HepG2 (cell line): ENCODE data around the gene RNPEPL1. TPM values are rescaled to one million over a fixed set of nuclear protein-coding genes. Genes with fewer than 3 reads are reported as not detected.

Experiments
- CEBPB ChIP-seq: IDR thresholded peaks from 2 replicates; pipeline ENCODE4 v1.6.1; 2011; ENCODE audit warnings: low read depth, low read length, improper control_type of control experiment, borderline replicate concordance
- GRHL1 ChIP-seq: sonication (generic); formaldehyde crosslinking; conservative IDR thresholded peaks from 2 replicates; pipeline ENCODE4 v1.8.0; 2022; ENCODE audit warnings: missing genetic modification reagents
- HES4 ChIP-seq: sonication (generic); formaldehyde crosslinking; IDR thresholded peaks from 2 replicates; pipeline ENCODE4 v1.9.0; 2021; ENCODE audit warnings: mild to moderate bottlenecking, missing genetic modification reagents, borderline replicate concordance
- KLF6 ChIP-seq: IDR thresholded peaks from 2 replicates; pipeline ENCODE4 v1.8.0; 2016; ENCODE audit warnings: missing biosample characterization, missing genetic modification reagents
- MEIS2 ChIP-seq: sonication (generic); formaldehyde crosslinking; IDR thresholded peaks from 2 replicates; pipeline ENCODE4 v1.9.0; 2021; ENCODE audit warnings: mild to moderate bottlenecking, missing genetic modification reagents
- NR3C1 ChIP-seq: sonication (generic); formaldehyde crosslinking; IDR thresholded peaks from 2 replicates; pipeline ENCODE4 v1.4.0; 2020; ENCODE audit warnings: missing genetic modification reagents
- PCBP1 ChIP-seq: fragments of 200-400 bp; formaldehyde crosslinking; IDR thresholded peaks from 2 replicates; pipeline ENCODE4 v1.6.1; 2017; ENCODE audit warnings: mild to moderate bottlenecking, low read depth, low read length, borderline replicate concordance
- TARDBP ChIP-seq: sonication (generic); formaldehyde crosslinking; IDR thresholded peaks from 2 replicates; pipeline ENCODE4 v1.8.0; 2022; ENCODE audit warnings: mild to moderate bottlenecking, missing genetic modification reagents
- ZBTB14 ChIP-seq: sonication (generic); formaldehyde crosslinking; IDR thresholded peaks from 2 replicates; pipeline ENCODE4 v1.4.0; 2020; ENCODE audit warnings: missing genetic modification reagents
- ZNF180 ChIP-seq: sonication (generic); formaldehyde crosslinking; IDR thresholded peaks from 2 replicates; pipeline ENCODE4 v1.4.0; 2020; ENCODE audit warnings: low read depth, missing genetic modification reagents, borderline replicate concordance
- ZNF383 ChIP-seq: sonication (generic); formaldehyde crosslinking; IDR thresholded peaks from 2 replicates; pipeline ENCODE4 v1.4.0; 2020; ENCODE audit warnings: missing genetic modification reagents, mild to moderate bottlenecking, borderline replicate concordance
- ZNF512 ChIP-seq: sonication (generic); formaldehyde crosslinking; IDR thresholded peaks from 2 replicates; pipeline ENCODE4 v1.4.0; 2020; ENCODE audit warnings: mild to moderate bottlenecking, missing genetic modification reagents
- ZNF574 ChIP-seq: sonication (generic); formaldehyde crosslinking; IDR thresholded peaks from 2 replicates; pipeline ENCODE4 v1.4.0; 2020; ENCODE audit warnings: missing genetic modification reagents
- ZNF615 ChIP-seq: sonication (generic); formaldehyde crosslinking; IDR thresholded peaks from 2 replicates; pipeline ENCODE4 v1.5.0; 2020; ENCODE audit warnings: mild to moderate bottlenecking, missing genetic modification reagents, borderline replicate concordance
- ZNF652 ChIP-seq: IDR thresholded peaks from 2 replicates; pipeline ENCODE4 v1.6.1; 2016; ENCODE audit warnings: low read depth, borderline replicate concordance
- ZNF687 ChIP-seq: sonication (generic); formaldehyde crosslinking; IDR thresholded peaks from 2 replicates; pipeline ENCODE4 v1.5.1; 2020; ENCODE audit warnings: mild to moderate bottlenecking, missing genetic modification reagents, moderate library complexity
- ZNF788 ChIP-seq: sonication (generic); formaldehyde crosslinking; IDR thresholded peaks from 2 replicates; pipeline ENCODE4 v1.5.0; 2020; ENCODE audit warnings: mild to moderate bottlenecking, missing genetic modification reagents, borderline replicate concordance
- polyA plus RNA-seq, 8 experiments: library from polyadenylated mRNA; depleted of rRNA in 3 of 8; stranded (reverse) in 7 of 8; unstranded in 1 of 8; fragments of >200 nt; fragmentation: Illumina TruSeq in 4 of 8; extraction: Trizol in 4 of 8; gene quantifications; 2 replicates each; pipeline versions ENCODE4 v1.2.1 to v1.2.3, GENCODE V29; 2011 to 2016; ENCODE audit warnings: low read depth in 4 of 8, missing spikeins in 1 of 8, mixed read lengths in 1 of 8; ENCODE audit not compliant: insufficient read depth in 1 of 8
- total RNA-seq, 5 experiments: library from RNA; depleted of rRNA; stranded (reverse); fragments of >200 nt; fragmentation: Illumina TruSeq; extraction: Trizol; gene quantifications; 2 replicates each; pipeline ENCODE4 v1.2.3, GENCODE V29; 2016; ENCODE audit warnings: low read depth in 1 of 5

Gene RNPEPL1
- total and polyA plus RNA-seq, 2 of the 13 experiments (the other 11 are each of a cell fraction or from before 2014, with no cell fraction given): 13.0 to 18.0 TPM

- TF ChIP-seq ZNF687 (CRISPR knock-in tag): peak; percentile 100
- no peak for TF ChIP-seq ZNF383
- no peak for TF ChIP-seq ZNF512 (CRISPR knock-in tag)
- TF ChIP-seq PCBP1: no peak
- TF ChIP-seq ZNF180 (CRISPR knock-in tag): no peak
- TF ChIP-seq NR3C1 (CRISPR knock-in tag): no peak
- no peak for TF ChIP-seq ZBTB14 (CRISPR knock-in tag)
- TF ChIP-seq ZNF652: no peak
- no peak for TF ChIP-seq ZNF615
- peak; percentile 76 for TF ChIP-seq MEIS2 (CRISPR knock-in tag)
- TF ChIP-seq TARDBP (CRISPR knock-in tag): peak; percentile 94
- TF ChIP-seq GRHL1 (CRISPR knock-in tag): no peak
- no peak for TF ChIP-seq CEBPB
- peak; percentile 82; the same call in 1 of the 2 replicates for TF ChIP-seq ZNF788 (CRISPR knock-in tag)
- TF ChIP-seq ZNF574 (CRISPR knock-in tag): peak; percentile 81
- TF ChIP-seq KLF6: peak; percentile 74; the same call in 1 of the 2 replicates
- TF ChIP-seq HES4 (CRISPR knock-in tag): peak; percentile 66; the same call in 1 of the 2 replicates
Measured at GRCh38 chr2:240626531-240627300, 58.4 kb downstream of the RNPEPL1 start (continued).
